GM23248 (cell line): ENCODE data around the gene IL1F10.

Experiments used
- EZH2 ChIP-seq: fragments of 200-600 bp; sonication (generic); IDR thresholded peaks from 2 replicates; pipeline ENCODE4 v1.6.1; 2018; ENCODE audit warnings: antibody characterized with exemption, mild to moderate bottlenecking; ENCODE audit not compliant: insufficient read depth, poor library complexity, severe bottlenecking
- EZH2phosphoT487 ChIP-seq: fragments of 200-600 bp; sonication (generic); IDR thresholded peaks from 2 replicates; pipeline ENCODE4 v1.6.1; 2018; ENCODE audit warnings: antibody characterized with exemption, moderate library complexity, mild to moderate bottlenecking, low read depth; ENCODE audit not compliant: insufficient read depth

DNA sequence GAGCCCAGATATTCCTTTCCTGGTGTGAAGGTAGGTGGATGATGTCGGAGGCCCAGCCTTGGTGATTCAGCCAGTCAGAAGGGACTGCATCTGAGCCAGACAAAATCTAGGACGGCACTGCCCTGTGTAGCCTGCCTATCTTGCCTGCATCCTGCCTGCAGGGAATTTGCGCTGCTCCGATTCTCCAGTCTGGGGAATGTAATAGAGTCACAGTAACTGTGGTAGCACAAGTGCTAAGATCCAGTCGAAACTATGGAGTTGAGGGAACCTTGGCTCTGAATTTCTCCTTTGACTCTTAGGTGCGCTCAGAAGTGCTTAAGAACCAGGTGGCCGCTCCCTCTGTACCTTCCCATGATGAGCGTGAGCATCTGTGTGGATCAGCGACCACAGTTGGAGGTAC is 31.0 kb upstream of the IL1F10 start:
- no peak for TF ChIP-seq EZH2
- TF ChIP-seq EZH2phosphoT487: no peak
